ENCODE measurements around the gene PTOV1.

The PTOV1 gene

DNA sequence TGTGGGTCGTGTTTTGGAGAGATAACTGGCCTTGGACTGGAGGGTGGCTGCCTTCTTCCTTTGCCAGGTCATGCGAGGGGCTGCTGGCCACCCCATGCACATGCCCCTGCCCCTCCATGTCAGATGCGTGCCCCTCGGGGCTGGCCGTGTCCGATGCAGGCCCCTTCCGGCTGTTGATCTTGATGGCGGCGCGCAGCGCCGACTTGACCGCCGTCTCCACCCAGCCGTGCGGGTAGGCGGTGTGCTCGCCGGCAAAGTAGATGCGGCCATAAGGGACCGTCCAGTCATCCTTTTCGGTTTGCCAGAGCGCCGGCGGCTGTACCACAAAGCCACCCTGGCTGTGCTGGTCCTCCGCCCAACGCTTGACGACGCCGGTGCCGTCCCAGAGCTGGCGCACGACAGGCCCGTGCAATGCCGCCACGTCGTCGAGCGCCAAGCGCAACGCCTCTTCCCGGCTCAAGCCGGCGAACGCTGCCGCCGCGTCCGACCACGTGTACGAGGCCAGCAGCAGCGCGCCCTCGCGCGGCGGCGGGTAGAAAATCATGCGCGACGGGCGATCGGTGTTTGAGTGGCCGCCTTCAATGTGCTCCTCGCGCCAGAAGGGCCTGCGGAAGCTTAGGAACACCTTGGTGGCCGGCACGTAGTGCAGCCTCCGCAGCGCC, 38.9 kb downstream of the PTOV1 start:
- peak; percentile 67 for DNase-seq

DNA sequence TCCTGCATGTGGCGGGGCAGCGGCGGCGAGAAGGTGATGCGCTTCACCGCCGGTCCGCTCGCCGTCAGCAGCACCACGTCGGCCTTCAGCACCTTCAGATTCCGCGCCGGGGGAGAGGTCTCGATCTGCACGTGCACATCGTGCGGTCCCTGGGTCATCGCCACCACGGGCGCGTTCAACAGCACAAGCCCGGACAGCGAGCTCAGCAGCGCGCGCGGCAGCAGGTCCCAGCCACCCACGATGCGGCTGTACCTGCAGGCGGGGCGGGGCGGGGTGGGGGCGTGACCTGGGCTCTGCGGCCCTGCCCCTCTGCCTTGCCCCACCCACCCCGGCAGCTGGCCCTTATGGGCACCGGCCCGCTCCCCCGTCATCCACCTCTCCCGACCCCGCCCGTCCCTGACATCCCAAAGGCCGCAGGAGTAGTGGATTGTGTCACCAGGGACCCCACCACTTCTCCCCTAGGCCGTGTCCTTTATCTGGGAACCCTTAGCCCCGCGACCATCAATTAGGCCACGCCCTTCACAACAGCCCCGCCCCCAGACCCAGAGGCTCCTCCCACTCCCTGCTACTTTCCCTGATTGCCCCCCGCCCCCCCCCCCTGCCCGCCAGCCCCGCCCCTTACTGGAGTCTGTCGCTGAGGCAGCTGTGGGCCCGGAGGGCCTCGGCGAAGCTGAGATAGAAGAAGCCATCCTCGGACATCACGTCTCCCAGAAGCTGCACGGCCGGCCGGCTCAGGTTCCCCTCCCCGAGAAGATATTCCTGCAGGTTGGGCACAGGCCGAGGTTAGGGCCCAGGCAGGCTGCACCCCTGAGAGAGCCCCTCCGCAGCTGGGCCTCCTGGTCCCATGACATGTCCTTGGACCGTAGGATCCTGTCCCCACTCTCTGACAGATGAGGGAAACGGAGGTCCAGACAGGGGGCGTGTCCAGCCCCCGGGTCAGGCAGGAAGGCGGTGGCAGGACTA, 39.7 kb downstream of the PTOV1 start:
- no peak for DNase-seq

DNA sequence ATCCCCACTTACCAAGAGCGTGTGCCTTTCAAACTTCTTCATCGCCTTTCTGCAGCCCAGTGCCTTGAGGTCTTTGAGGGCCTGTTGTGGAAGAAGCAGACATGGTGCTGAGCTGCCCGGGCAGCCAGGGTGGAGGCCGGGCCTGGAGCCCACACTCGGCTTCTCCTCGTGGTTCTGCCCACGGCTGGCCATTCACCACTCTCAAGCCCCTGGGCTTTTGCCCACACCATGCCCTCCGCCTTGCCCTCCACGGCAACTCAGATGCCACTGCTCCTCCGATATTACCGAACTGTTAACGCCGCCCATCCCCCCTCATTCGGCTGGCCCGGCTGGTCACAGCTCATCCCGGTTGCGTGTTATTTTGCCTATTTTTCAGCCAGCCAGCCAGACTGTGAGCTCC, 40.4 kb downstream of the PTOV1 start:
- no peak for DNase-seq

DNA sequence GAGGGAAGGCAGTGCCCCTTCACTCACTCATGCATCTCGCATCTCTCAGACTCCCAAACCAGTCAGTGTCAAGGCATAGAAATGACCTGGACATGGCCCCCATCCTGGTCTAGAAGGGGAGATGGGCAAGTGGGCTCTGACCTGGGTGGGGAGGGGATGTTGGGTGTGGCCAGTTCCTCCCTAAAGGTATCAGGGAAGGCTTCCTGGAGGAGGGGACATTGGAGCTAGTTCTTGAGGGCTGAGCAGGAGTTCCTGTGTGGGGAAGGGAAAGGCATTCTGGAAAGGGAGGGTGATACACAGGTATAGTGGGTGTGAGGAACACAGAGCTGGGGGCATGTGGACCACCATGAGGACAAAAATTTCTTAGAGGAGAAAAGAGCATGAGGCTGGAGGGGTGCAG, 41.8 kb downstream of the PTOV1 start:
- no peak for DNase-seq

DNA sequence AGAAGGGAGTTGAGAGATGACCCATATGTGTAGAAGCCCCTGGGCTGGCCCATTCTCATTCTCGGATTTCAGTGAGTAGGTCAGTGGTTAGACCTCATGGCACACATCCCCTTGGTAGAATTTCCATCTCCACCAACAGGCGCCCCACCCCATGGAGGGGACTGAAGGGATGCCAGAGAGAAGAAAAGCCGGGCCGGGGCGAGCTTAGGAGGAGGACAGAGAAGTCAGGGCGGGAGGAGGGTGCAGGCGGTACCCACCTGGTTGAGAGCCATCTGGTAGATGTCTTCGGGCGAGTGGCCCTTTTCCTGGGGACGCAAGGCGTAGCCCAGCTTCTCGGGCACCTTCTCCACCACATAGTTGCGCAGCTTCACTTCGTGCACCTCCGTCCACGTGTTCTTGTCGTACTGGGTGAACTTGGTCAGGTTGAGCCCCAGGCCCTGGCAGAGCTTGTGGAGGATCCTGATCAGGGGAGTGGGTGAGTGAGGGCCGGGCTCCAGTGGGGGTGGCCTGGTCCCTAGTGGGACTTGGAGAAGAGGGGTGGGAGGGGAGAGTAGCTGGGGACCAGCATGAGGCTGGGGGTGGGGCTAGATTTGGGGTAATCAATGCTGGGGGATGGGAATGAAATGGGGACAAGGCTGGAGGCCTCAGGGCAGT, 43.2 kb downstream of the PTOV1 start:
- no peak for DNase-seq

DNA sequence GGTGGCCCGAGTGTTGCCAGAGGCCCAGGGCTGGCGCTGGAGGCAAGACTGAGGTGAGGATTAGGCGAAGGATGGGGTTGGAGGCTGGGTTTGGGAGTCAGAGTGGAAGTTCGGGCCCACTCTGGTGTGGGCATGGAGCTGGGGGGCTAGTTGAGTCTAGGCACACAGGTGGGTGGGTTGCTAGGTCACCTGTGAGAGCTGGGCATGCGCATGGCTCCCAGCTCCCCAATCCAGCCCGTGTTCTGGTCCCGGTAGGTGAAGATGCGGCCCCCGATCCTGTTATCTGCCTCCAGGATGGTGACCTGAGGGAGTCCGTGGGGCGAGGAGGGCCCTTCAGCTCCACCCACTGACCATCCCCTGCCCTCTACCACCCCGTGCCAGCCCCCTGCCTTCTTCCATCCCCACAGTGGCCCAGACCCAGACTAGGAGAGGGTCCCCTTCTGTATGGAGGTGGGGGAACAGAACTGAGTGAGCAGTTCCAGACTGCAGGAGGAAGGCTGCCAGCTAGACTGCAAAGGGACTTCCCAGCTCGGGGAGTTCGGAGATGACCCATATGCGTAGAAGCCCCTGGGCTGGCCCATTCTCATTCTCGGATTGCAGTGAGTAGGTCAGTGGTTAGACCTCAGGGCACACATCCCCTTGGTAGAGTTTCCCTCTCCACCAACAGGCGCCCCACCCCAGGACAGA, 44.1 kb downstream of the PTOV1 start:
- no peak for DNase-seq

DNA sequence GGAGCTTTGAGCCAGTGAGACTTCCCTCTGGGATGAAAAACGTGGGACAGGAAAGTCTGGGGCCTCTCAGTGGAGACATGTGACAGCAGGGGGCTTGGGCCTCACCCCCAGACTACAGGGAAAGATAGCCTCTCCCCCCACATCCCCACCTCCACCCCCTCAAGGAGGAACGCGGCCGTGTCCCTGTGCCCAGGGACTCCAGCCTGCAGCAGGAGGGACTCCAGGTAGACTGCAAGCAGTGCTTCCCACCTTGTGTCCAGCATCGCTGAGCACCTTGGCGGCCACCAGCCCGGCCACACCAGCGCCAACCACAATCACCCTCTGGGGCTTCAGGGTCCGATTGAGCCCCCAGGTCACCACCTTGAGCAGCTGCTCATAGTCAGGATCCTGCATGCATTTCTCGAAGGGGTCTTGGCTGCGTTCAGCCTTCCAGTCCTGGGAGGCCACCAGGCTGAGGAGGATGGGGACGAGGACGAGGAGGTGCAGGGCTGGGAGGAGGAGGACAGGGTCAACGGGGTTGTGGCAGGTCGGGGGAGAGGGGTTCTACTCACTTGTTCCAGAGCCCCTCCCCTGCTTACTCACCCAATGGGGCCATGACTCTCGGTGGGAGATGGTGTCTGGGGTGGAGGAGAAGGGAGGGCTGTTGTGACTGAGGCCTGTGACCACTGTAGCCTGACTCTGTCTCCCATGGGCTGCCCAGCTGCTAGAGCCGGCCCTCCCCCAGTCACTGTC, 44.8 kb downstream of the PTOV1 start:
- DNase-seq: no peak

DNA sequence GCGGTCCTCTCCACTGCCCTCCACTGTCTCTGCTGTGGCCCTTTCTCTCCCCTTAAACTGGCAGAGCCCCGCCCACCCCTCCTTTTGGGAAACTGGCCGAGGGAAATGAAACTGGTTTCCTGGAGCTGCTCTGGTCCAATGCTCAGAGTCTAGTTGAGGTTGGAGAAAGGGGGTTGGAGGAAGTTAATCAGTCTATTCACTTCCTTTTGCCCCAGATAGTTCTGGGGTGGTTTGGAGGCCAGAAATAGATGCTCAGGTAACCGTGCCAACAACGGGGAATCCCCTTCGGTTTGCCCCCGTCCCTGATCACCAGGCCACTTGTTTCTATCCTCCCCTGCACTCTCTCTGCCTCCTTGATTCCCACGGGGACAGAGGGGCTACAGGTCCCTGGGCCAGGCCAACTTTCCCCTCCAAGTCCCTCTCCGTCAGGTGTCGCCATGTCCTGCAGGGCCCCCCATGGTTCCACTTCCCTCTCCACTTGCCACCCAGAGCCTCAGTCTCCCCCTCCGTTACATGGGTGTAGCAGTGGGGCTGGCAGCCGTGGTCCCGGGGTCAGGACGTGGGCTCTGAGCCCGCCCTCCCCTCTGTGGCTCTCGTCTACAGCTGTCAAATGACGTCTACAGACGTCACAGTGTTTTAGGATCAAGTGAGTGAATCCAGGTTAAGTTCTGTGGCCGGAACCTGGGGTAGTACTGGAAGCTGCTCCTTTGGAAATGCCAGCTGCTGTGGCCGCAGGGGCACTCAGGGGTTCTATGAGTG, 46.1 kb downstream of the PTOV1 start, which contains the start of gene IL4I1:
TSS of gene IL4I1 (minus strand) at position 25 of the 759 bp plus-strand sequence. CDS start 727 bp downstream, outside the sequence.
- peak; percentile 28 for DNase-seq

DNA sequence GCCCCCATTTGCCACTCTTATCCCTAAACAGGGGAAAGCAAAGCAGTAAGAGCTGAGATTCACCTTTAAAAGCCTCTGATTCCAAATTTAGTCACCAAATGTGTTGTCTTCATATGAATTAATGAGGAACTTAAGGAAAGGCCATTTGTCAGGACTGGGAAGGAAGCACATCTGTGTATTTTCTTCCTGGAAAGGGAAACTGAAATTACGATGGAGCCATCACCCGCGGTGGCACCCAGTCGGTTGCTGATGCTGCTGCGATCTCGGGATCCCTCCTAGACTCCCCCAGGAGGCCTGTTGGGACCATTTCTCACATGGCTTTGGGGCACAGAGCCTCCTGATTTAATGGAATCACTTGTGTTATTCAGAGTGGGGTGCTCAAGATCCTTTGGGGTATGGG, 53.2 kb downstream of the PTOV1 start:
- no peak for DNase-seq

DNA sequence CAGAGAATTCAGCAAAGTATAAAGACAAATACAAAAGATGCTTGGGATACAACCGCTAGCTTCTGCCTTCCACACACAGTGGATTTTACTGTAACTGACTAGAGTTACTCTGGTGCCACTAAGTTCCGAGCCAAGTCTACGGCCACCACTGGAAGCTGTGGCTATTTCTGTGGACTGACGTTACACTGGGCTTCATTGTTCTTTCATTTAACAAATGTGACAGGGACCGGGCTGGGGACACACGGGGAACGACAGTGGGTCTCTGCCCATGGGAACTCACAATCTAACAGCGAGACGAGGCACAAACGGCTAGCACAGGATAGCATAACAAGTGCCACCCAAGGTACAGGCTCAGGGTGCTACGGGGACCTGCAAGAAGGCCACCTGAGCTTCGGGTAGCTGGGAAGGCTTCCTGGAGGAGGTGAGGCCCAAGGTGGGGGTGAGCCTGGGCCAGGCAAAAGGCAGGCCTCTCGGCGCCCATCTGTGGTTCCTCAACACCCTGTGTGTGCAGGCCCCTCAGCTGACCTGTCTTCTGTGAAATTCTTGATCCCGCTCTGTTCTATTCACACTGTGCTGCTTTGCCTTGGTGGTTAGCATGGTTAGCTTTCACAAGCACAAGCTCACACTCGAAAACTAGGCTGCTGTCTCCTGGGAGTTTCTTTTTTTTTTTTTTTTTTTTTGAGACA, 56.1 kb downstream of the PTOV1 start:
- no peak for DNase-seq

DNA sequence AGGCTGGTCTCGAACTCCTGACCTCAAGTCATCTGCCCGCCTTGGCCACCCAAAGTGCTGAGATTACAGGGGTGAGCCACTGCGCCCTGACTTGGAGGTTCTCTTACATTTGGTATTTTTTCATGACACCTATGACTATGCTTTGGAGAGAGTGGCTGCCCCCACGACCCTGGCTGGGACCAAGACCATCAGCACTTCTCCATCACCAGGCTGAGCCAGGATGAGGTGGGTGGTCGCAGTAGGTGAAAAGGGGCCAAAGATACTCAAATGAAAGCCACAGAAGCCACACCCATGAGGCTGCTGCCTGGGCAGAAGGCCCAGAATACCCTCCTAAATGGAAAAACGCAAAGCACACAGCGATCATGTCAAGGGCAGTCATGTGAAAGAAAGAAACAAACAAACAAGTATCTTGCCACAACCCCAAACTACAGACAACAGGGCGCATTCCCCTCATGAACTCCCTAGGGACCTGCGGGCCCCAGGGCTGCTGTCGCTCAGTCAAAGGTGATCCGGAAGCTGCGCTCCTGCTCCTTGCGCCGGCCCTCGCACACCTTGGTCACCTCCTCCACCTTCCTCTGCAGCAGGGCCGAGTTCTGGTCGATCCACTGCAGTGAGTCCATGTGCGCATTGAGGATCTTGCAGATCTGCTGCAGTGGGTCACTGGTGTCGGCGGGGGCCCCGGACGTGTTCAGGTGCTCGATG, 56.9 kb downstream of the PTOV1 start:
- no peak for DNase-seq

DNA sequence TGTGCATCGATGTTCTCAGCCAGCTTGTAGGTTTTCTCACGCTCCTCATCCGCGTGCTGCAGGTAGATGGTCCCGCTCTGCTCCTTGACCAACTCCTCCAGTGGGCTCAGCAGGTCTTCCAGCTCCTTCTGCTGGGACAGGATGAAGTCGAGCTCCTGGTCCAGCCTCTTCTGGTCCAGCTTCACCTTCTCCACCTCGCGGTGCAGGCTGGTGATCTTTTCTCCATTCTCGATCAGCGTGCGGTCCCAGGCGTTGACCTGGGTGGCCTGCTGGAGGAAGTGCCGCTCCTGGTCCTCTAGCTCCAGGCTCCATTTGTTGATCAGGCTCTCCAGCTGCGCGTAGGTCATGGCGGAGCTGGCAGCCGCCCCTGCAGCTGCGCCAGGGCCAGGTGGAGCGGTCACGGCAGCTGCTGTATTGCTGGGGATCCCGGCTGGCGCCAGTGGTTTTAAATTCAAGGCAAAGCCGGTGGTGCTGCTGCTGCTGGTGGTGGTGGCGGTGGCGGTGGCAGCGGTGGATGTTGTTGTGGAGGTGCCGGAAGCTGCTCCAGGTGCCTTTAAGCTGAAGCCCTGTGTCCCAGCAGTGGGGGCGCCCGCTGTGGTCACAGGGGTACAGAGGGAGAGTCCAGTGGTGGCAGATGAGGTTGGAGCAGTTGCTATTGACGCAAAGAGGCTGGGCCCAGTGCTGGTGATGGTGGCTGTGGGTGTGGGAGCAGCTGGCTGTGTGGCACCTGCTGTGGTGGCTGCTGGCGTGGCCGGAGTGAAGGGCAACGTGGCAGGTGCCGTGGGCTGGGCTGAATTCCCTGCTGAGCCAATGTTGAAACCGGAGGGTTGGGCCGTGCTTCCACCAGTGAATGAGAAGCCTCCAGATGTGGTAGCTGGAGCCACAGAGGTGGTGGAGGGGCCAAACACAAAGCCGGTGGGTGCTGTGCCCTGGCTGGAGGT, 57.8 kb downstream of the PTOV1 start:
- DNase-seq: no peak

DNA sequence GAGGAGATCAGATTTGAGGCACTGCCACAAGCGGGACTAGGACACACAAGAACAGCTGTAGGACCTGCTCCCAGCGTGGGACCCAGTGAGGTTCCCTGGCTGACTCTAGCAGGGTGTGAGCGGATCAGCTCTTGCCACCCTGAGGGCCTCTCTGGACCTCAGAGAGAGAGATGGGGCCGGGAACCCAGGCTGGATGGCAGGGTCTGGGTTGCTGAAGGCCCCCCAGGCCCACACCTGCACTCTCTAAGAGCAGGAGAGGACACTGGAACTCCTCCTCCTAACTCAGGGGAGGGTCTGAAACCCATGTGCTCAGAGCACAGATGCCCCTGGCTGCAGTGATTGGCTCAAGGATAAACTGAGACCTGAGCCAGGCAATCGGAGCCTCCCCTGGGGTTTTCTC, 59.2 kb downstream of the PTOV1 start:
- no peak for DNase-seq
